ENCODE results near the gene OR2T10. TPM values are rescaled to one million over a fixed set of nuclear protein-coding genes. Genes with fewer than 3 reads are reported as not detected.
"Not testable (repeated sequence)": the region's sequence is repeated elsewhere in the genome, so short reads cannot be mapped to it uniquely, and the experiment has no call there.

OR2T10 gene
- total RNA-seq: not detected

- no peaks in the 10 kb centered on the region for H3K9me3 Mint-ChIP-seq
- peaks cover 7% of the 10 kb centered on the region for H3K4me1 Mint-ChIP-seq (ENCODE audit: low read depth)
- intact Hi-C loops (cut with micrococcal nuclease): no loop called here
- H3K36me3 Mint-ChIP-seq (ENCODE audit: low read depth): no peaks in the 10 kb centered on the region
- no peak within 1 kb of the TSS for H3K4me3 Mint-ChIP-seq
- CTCF ChIA-PET: no interaction called here
- H3K27me3 Mint-ChIP-seq (ENCODE audit: low read depth): no peaks in the 10 kb centered on the region
- DNase-seq: no peak
- no peak within 1 kb of the TSS for H3K27ac Mint-ChIP-seq
Measured at GRCh38 chr1:248597589-248597988, at the start of gene OR2T10. Gene OR2T10 (minus strand): TSS chr1:248597700. CDS start chr1:248593768, 3,932 bp downstream.

GRCh38 chr1:248645178-248645577, 47.7 kb upstream of the OR2T10 start, which contains the start of gene OR2T35:
Gene OR2T35 (minus strand): TSS chr1:248645278. CDS start chr1:248639258, 6,020 bp downstream.
- H3K4me1 Mint-ChIP-seq (ENCODE audit: low read depth); H3K27me3 Mint-ChIP-seq (ENCODE audit: low read depth); H3K36me3 Mint-ChIP-seq (ENCODE audit: low read depth); CTCF ChIA-PET; H3K9me3 Mint-ChIP-seq; H3K27ac Mint-ChIP-seq; H3K4me3 Mint-ChIP-seq; DNase-seq; intact Hi-C loops (cut with micrococcal nuclease): not testable (repeated sequence)

- H3K4me1 Mint-ChIP-seq (ENCODE audit: low read depth); H3K9me3 Mint-ChIP-seq; H3K36me3 Mint-ChIP-seq (ENCODE audit: low read depth); H3K4me3 Mint-ChIP-seq; DNase-seq; H3K27ac Mint-ChIP-seq; H3K27me3 Mint-ChIP-seq (ENCODE audit: low read depth); intact Hi-C loops (cut with micrococcal nuclease); CTCF ChIA-PET: not testable (repeated sequence)
Measured at GRCh38 chr1:248642971-248643651, 45.6 kb upstream of the OR2T10 start.

- H3K9me3 Mint-ChIP-seq; H3K36me3 Mint-ChIP-seq (ENCODE audit: low read depth); DNase-seq; intact Hi-C loops (cut with micrococcal nuclease); H3K4me1 Mint-ChIP-seq (ENCODE audit: low read depth); H3K4me3 Mint-ChIP-seq; H3K27ac Mint-ChIP-seq; CTCF ChIA-PET; H3K27me3 Mint-ChIP-seq (ENCODE audit: low read depth): not testable (repeated sequence)
Measured at GRCh38 chr1:248641583-248641982, 44.1 kb upstream of the OR2T10 start.

- not testable (repeated sequence) for H3K4me3 Mint-ChIP-seq, H3K9me3 Mint-ChIP-seq
Measured at GRCh38 chr1:248640906-248641305, 43.4 kb upstream of the OR2T10 start.

GRCh38 chr1:248639652-248640051, 42.2 kb upstream of the OR2T10 start:
- H3K4me3 Mint-ChIP-seq; H3K9me3 Mint-ChIP-seq; H3K27me3 Mint-ChIP-seq (ENCODE audit: low read depth); H3K27ac Mint-ChIP-seq; H3K4me1 Mint-ChIP-seq (ENCODE audit: low read depth); DNase-seq; CTCF ChIA-PET; intact Hi-C loops (cut with micrococcal nuclease); H3K36me3 Mint-ChIP-seq (ENCODE audit: low read depth): not testable (repeated sequence)

More at GRCh38 chr1:248640906-248641305, 43.4 kb upstream of the OR2T10 start:
- intact Hi-C loops (cut with micrococcal nuclease); H3K4me1 Mint-ChIP-seq (ENCODE audit: low read depth); H3K27ac Mint-ChIP-seq; H3K36me3 Mint-ChIP-seq (ENCODE audit: low read depth); DNase-seq; CTCF ChIA-PET; H3K27me3 Mint-ChIP-seq (ENCODE audit: low read depth): not testable (repeated sequence)

- H3K4me1 Mint-ChIP-seq (ENCODE audit: low read depth); CTCF ChIA-PET; H3K27me3 Mint-ChIP-seq (ENCODE audit: low read depth); H3K4me3 Mint-ChIP-seq; H3K36me3 Mint-ChIP-seq (ENCODE audit: low read depth); DNase-seq; H3K9me3 Mint-ChIP-seq; H3K27ac Mint-ChIP-seq; intact Hi-C loops (cut with micrococcal nuclease): not testable (repeated sequence)
Measured at GRCh38 chr1:248636612-248637011, 39.1 kb upstream of the OR2T10 start.

- H3K27me3 Mint-ChIP-seq (ENCODE audit: low read depth); H3K9me3 Mint-ChIP-seq; H3K36me3 Mint-ChIP-seq (ENCODE audit: low read depth); intact Hi-C loops (cut with micrococcal nuclease); CTCF ChIA-PET; DNase-seq; H3K27ac Mint-ChIP-seq; H3K4me1 Mint-ChIP-seq (ENCODE audit: low read depth); H3K4me3 Mint-ChIP-seq: not testable (repeated sequence)
Measured at GRCh38 chr1:248634991-248635390, 37.5 kb upstream of the OR2T10 start, which contains the start of gene OR2T11. Gene OR2T11 (minus strand): TSS chr1:248635091. CDS start chr1:248627128, 7,963 bp downstream.

GRCh38 chr1:248631354-248632008, 34.0 kb upstream of the OR2T10 start:
- Mint-ChIP-seq H3K27me3 (ENCODE audit: low read depth) (no peaks in the 10 kb centered on the region), H3K4me3 (no peak overlapping the region), H3K27ac (no peak overlapping the region), H3K4me1 (ENCODE audit: low read depth) (no peaks in the 10 kb centered on the region), H3K36me3 (ENCODE audit: low read depth) (no peaks in the 10 kb centered on the region), H3K9me3 (no peaks in the 10 kb centered on the region)
- no peak for DNase-seq
- CTCF ChIA-PET: interaction anchor here (1.0 to 1.5 kb wide), 2 partner anchors 8 to 173 kb away, joined by 4 to 5 read pairs; no protein-coding TSS in a partner anchor
- intact Hi-C loops (cut with micrococcal nuclease): no loop called here

GRCh38 chr1:248630551-248630950, 33.1 kb upstream of the OR2T10 start:
- Mint-ChIP-seq H3K4me3 (no peak overlapping the region), H3K36me3 (ENCODE audit: low read depth) (no peaks in the 10 kb centered on the region), H3K27ac (no peak overlapping the region), H3K27me3 (ENCODE audit: low read depth) (no peaks in the 10 kb centered on the region), H3K9me3 (no peaks in the 10 kb centered on the region), H3K4me1 (ENCODE audit: low read depth) (no peaks in the 10 kb centered on the region)
- CTCF ChIA-PET: interaction anchor here (1.0 to 1.5 kb wide), 2 partner anchors 8 to 174 kb away, joined by 4 to 5 read pairs; no protein-coding TSS in a partner anchor
- no peak for DNase-seq
- intact Hi-C loops (cut with micrococcal nuclease): no loop called here

GRCh38 chr1:248627971-248628844, 30.7 kb upstream of the OR2T10 start:
- DNase-seq: no peak
- H3K4me1 Mint-ChIP-seq (ENCODE audit: low read depth): no peaks in the 10 kb centered on the region
- no peaks in the 10 kb centered on the region for H3K27me3 Mint-ChIP-seq (ENCODE audit: low read depth)
- H3K9me3 Mint-ChIP-seq: no peaks in the 10 kb centered on the region
- no peak overlapping the region for H3K27ac Mint-ChIP-seq
- CTCF ChIA-PET: interaction anchor here (0.6 kb wide), 1 partner anchor 199 kb away, joined by 3 read pairs; no protein-coding TSS in a partner anchor
- intact Hi-C loops (cut with micrococcal nuclease): no loop called here
- no peaks in the 10 kb centered on the region for H3K36me3 Mint-ChIP-seq (ENCODE audit: low read depth)
- H3K4me3 Mint-ChIP-seq: no peak overlapping the region

- no peaks in the 10 kb centered on the region for H3K27me3 Mint-ChIP-seq (ENCODE audit: low read depth)
- CTCF ChIA-PET: interaction anchor here (1.1 to 5.5 kb wide), 2 partner anchors 57 to 180 kb away, joined by 4 to 53 read pairs; no protein-coding TSS in a partner anchor
- intact Hi-C loops (cut with micrococcal nuclease): no loop called here
- no peaks in the 10 kb centered on the region for H3K36me3 Mint-ChIP-seq (ENCODE audit: low read depth)
- no peak overlapping the region for H3K4me3 Mint-ChIP-seq
- H3K27ac Mint-ChIP-seq: no peak overlapping the region
- no peak for DNase-seq
- no peaks in the 10 kb centered on the region for H3K9me3 Mint-ChIP-seq
- no peaks in the 10 kb centered on the region for H3K4me1 Mint-ChIP-seq (ENCODE audit: low read depth)
Measured at GRCh38 chr1:248625971-248626370, 28.5 kb upstream of the OR2T10 start.

All from activated naive CD4-positive, alpha-beta T cell treated with anti-CD3 and anti-CD28 coated beads for 36 hours (primary cell).